GM12864 (cell line): ENCODE data around the gene TBC1D1.

Experiments
- DNase-seq: peaks from one replicate; pipeline ENCODE4 v3.0.0-alpha.2; 2011; ENCODE audit warnings: low read depth
- H3K4me3 ChIP-seq: 2 replicates; pipeline ENCODE4 v1.5.1; 2011; ENCODE audit warnings: mild to moderate bottlenecking, low read depth, low read length, control low read depth
- CTCF ChIP-seq: IDR thresholded peaks from 2 replicates; pipeline ENCODE4 v1.5.1; 2011; ENCODE audit warnings: low read depth, mild to moderate bottlenecking, moderate library complexity, low read length, control low read depth, inconsistent platforms; ENCODE audit errors: missing control alignments

Gene TBC1D1

GRCh38 chr4:37995981-37996775 is 105.3 kb downstream of the TBC1D1 start:
- TF ChIP-seq CTCF, result no peak
- no peak for DNase-seq
- no peak overlapping the region for H3K4me3 ChIP-seq

- H3K4me3 ChIP-seq, result no peak overlapping the region
- DNase-seq, result no peak
- TF ChIP-seq CTCF, result no peak
Observed at GRCh38 chr4:37998226-37998625, 107.3 kb downstream of the TBC1D1 start.

DNA sequence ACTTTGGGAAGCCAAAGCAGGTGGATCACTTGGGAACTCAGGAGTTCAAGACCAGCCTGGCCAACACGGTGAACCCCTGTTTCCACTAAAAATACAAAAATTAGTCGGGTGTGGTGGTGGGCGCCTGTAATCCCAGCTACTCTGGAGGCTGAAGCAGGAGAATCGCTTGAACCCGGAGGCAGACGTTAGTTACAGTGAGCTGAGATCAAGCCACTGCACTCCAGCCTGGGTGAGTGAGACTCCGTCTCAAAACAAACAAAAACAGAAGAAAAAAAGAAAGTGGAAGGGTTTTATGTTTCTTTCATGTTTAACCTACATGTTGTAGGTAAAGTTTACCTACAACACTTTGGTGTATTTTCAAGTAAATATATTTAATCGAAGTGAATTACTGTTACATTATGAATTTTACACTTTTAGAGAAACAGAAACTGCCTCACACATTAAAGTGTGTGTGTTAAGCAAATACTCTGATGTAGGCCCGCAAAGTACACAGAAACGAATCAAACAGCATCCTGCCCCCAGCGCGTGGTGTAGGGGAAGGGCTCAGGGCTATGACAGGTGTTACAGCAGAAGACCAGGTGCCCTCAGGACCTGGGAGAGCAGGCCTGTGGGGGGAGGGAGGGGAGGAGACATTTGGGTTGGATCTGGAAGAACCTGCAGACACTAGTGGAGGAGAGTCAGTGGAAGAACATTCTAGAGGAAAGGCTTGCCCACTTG is 108.3 kb downstream of the TBC1D1 start:
- DNase-seq, result no peak
- no peak for TF ChIP-seq CTCF
- no peak overlapping the region for H3K4me3 ChIP-seq

- H3K4me3 ChIP-seq, result no peak overlapping the region
- no peak for TF ChIP-seq CTCF
- no peak for DNase-seq
Observed at GRCh38 chr4:37999965-38000364, 109.1 kb downstream of the TBC1D1 start.

GRCh38 chr4:38001927-38002326 is 111.0 kb downstream of the TBC1D1 start:
- no peak overlapping the region for H3K4me3 ChIP-seq
- TF ChIP-seq CTCF, result no peak
- no peak for DNase-seq

DNA sequence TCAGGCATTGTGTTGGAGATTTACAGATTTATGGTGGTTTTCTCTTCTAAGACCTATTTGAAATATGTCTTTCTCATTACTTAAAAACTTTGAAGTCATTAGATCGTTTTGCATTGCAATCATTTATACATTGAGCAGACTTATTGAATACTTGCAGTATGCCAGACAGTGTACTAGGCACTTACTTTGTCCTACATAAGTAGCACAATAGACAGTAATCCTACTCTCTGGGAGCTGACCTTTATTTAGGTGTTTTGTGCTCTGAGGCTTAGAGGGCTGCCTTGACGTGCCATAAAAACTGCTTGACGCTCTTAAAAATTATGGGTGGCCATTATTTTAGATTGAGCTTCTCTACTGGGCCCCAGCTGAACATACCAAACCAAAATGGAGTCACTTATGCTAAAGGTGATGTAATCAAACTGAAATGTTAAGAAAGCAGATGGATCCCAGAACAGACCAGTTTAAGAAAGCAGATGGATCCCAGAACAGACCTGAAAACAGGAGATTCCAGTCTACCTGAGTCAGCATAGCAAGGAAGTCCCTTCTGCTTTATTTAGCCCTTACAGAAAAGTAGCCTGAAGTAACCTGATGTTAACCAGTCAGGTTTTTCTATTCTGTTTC is 111.7 kb downstream of the TBC1D1 start:
- no peak for TF ChIP-seq CTCF
- no peak for DNase-seq
- no peak overlapping the region for H3K4me3 ChIP-seq
